ENCODE results near the gene GNPTG. TPM values are rescaled to one million over a fixed set of nuclear protein-coding genes. Genes with fewer than 3 reads are reported as not detected.

Gene GNPTG
- total and polyA plus RNA-seq, 2 of the 13 experiments (the other 11 are each of a cell fraction or from before 2014, with no cell fraction given), result 22.7 to 71.1 TPM

GRCh38 chr16:1311738-1312466 is 39.8 kb upstream of the GNPTG start (continued):
- no peak for TF ChIP-seq CCAR2 (optimal IDR thresholded peaks at IDR 0.05; ENCODE audit: low read depth, low read length)
- no peak for TF ChIP-seq HMGXB4 (CRISPR knock-in tag; IDR thresholded peaks at IDR 0.05; ENCODE audit: borderline replicate concordance in 1 of 2, low read depth in 1 of 2)
- TF ChIP-seq NRL (CRISPR knock-in tag; IDR thresholded peaks at IDR 0.05; ENCODE audit: borderline replicate concordance), result no peak
- TF ChIP-seq JDP2 (CRISPR knock-in tag; IDR thresholded peaks at IDR 0.05; ENCODE audit: borderline replicate concordance), result no peak
- peak; percentile 82 for TF ChIP-seq AGO2 (optimal IDR thresholded peaks at IDR 0.05; ENCODE audit: low read depth, low read length)
- TF ChIP-seq ZNF556 (CRISPR knock-in tag; IDR thresholded peaks at IDR 0.05; ENCODE audit: borderline replicate concordance), result no peak

- no TSS peak for BruUV-seq (replicated peaks)
- Histone ChIP-seq H3K4me2 (ENCODE audit: low read depth, low read length) (peak overlapping the region; percentile 95), H3K4me3 (replicated peaks in 1 of 3; ENCODE audit: insufficient read depth in 1 of 3, low read depth in 2 of 3, low read length in 3 of 3) (peak overlapping the region in 1 of 3 experiments; percentile 97; a peak in 2 of 6 replicates), H3K36me3 (replicated peaks in 1 of 2; ENCODE audit: control insufficient read depth in 1 of 2, insufficient read depth in 2 of 2, low read length in 2 of 2) (peaks cover 28 to 53% of the 10 kb centered on the region in 2 experiments; a peak in 4 of 5 replicates), H3K27me3 (ENCODE audit: control insufficient read depth in 1 of 2, insufficient read depth in 2 of 2, low read length in 2 of 2) (no peaks in the 10 kb centered on the region; a peak in 2 of 5 replicates), H3K9me3 (ENCODE audit: low read length) (no peaks in the 10 kb centered on the region), H3K9ac (ENCODE audit: insufficient read depth, low read depth, low read length) (peak overlapping the region; percentile 91; the same call in 1 of the 2 replicates), H2AFZ (ENCODE audit: low read length) (no peak overlapping the region), H3K4me1 (ENCODE audit: insufficient read depth, low read length) (peaks cover 25% of the 10 kb centered on the region), H3K27ac (ENCODE audit: extremely low read length, insufficient read depth, low read length) (no peak overlapping the region), H3K79me2 (ENCODE audit: insufficient read depth, low read length) (peaks cover 62% of the 10 kb centered on the region), H4K20me1 (ENCODE audit: insufficient read depth, low read length) (peaks cover 52% of the 10 kb centered on the region)
- in situ Hi-C loops (cut with HindIII; ENCODE audit: extremely low pct_ligation_motif_present, low pct_unique_long_range_greater_than_20kb), result no loop called here
- intact Hi-C loops (cut with micrococcal nuclease; ENCODE audit: unreplicated experiment), result no loop called here
- ATAC-seq, result no peak
- ChIA-PET CTCF (ENCODE audit: low intra/inter-chr PET ratio, low total read pairs) (no interaction called here), POLR2A (no interaction called here)
- TF ChIP-seq ERF (CRISPR knock-in tag; IDR thresholded peaks at IDR 0.05) (no peak), TBP (CRISPR knock-in tag; IDR thresholded peaks at IDR 0.05) (no peak), RXRA (CRISPR knock-in tag; IDR thresholded peaks at IDR 0.05) (no peak), AGO1 (IDR thresholded peaks at IDR 0.05; ENCODE audit: low read depth, low read length, poor library complexity, severe bottlenecking) (no peak), ZNF260 (CRISPR knock-in tag; IDR thresholded peaks at IDR 0.05; ENCODE audit: borderline replicate concordance, low read depth) (no peak), ZNF20 (CRISPR knock-in tag; IDR thresholded peaks at IDR 0.05) (no peak)
- no CpG with 5 or more reads among the region's 16 CpGs for WGBS (ENCODE audit: low lambda C conversion rate)
- DNase-seq (ENCODE audit: low spot score), result no peak
- FAIRE-seq, result no peak
These were observed 39.3 kb upstream of the GNPTG start for GRCh38 chr16:1312467-1312816.
